WTC11 (cell line): ENCODE data around the gene CILP2. TPM values are rescaled to one million over a fixed set of nuclear protein-coding genes. Genes with fewer than 3 reads are reported as not detected.
A peak's percentile ranks its signal among the peaks of the same experiment; 100 is the strongest.

Experiments
- ATAC-seq: fragments of 200-7000 bp; cut with Tn5 transposase; 2 replicates; pipeline ENCODE4 v1.10.0; 2021; ENCODE audit warnings: mild to moderate bottlenecking, moderate library complexity
- CTCF ChIA-PET: fragments of 300-600 bp; sonication (Branson Sonifier 250); formaldehyde crosslinking; loops from one replicate; lab custom pipeline; 2021; ENCODE audit warnings: antibody characterized with exemption; lab: Charles Lee
- POLR2A ChIA-PET: fragments of 350-600 bp; sonication (Branson Sonifier 250); formaldehyde crosslinking; loops from one replicate; lab custom pipeline; 2021; ENCODE audit warnings: antibody characterized with exemption; lab: Charles Lee
- DNase-seq: peaks from one replicate; pipeline ENCODE4 v3.0.0; 2021; ENCODE audit warnings: low spot score
- H3K27ac Mint-ChIP-seq: 2 replicates; pipeline ENCODE4 v1.8.0; 2021; ENCODE audit warnings: mixed read lengths
- H3K27me3 Mint-ChIP-seq: 2 replicates; pipeline ENCODE4 v1.8.0; 2021; ENCODE audit warnings: low read depth, mild to moderate bottlenecking, moderate library complexity, mixed read lengths
- H3K36me3 Mint-ChIP-seq: 2 replicates; pipeline ENCODE4 v1.8.0; 2021; ENCODE audit warnings: mixed read lengths
- H3K4me1 Mint-ChIP-seq: 2 replicates; pipeline ENCODE4 v1.8.0; 2022; ENCODE audit warnings: mixed read lengths
- H3K4me3 Mint-ChIP-seq: 2 replicates; pipeline ENCODE4 v1.8.0; 2021; ENCODE audit warnings: mild to moderate bottlenecking, moderate library complexity, mixed read lengths
- H3K9me3 Mint-ChIP-seq: 2 replicates; pipeline ENCODE4 v1.8.0; 2021; ENCODE audit warnings: mixed read lengths
- AFF4 ChIP-seq: sonication (generic); formaldehyde crosslinking; IDR thresholded peaks from 2 replicates; pipeline ENCODE4 v1.8.1; 2023; ENCODE audit warnings: mild to moderate bottlenecking, missing genetic modification reagents, borderline replicate concordance
- ARID4B ChIP-seq: sonication (generic); formaldehyde crosslinking; IDR thresholded peaks from 2 replicates; pipeline ENCODE4 v1.8.0; 2023; ENCODE audit warnings: missing genetic modification reagents, mild to moderate bottlenecking, borderline replicate concordance
- ATF3 ChIP-seq: sonication (generic); formaldehyde crosslinking; conservative IDR thresholded peaks from 2 replicates; pipeline ENCODE4 v1.8.1; 2022; ENCODE audit warnings: mild to moderate bottlenecking, missing genetic modification reagents
- CREB1 ChIP-seq: sonication (generic); formaldehyde crosslinking; IDR thresholded peaks from 2 replicates; pipeline ENCODE4 v1.8.0; 2023; ENCODE audit warnings: mild to moderate bottlenecking, missing genetic modification reagents
- CREM ChIP-seq: sonication (generic); formaldehyde crosslinking; IDR thresholded peaks from 2 replicates; pipeline ENCODE4 v1.8.1; 2022; ENCODE audit warnings: mild to moderate bottlenecking, missing genetic modification reagents, moderate library complexity
- ELF4 ChIP-seq: sonication (generic); formaldehyde crosslinking; IDR thresholded peaks from 2 replicates; pipeline ENCODE4 v1.8.1; 2022; ENCODE audit warnings: low read depth, mild to moderate bottlenecking, moderate library complexity, missing genetic modification reagents
- ERG ChIP-seq: fragments of 250-450 bp; sonication (Bioruptor Pico); IDR thresholded peaks from 2 replicates; pipeline ENCODE4 v1.8.0; 2021; ENCODE audit warnings: mild to moderate bottlenecking
- FOXJ3 ChIP-seq: sonication (generic); formaldehyde crosslinking; IDR thresholded peaks from 2 replicates; pipeline ENCODE4 v1.9.0; 2021; ENCODE audit warnings: missing genetic modification reagents, mild to moderate bottlenecking, borderline replicate concordance
- GTF2I ChIP-seq: fragments of 250-450 bp; sonication (Bioruptor Pico); conservative IDR thresholded peaks from 2 replicates; pipeline ENCODE4 v1.4.0; 2021; ENCODE audit warnings: mild to moderate bottlenecking
- HMGA2 ChIP-seq: fragments of 250-450 bp; sonication (Bioruptor Pico); IDR thresholded peaks from 2 replicates; pipeline ENCODE4 v1.4.0; 2021; ENCODE audit warnings: mild to moderate bottlenecking, moderate library complexity
- MAX ChIP-seq: sonication (generic); formaldehyde crosslinking; IDR thresholded peaks from 2 replicates; pipeline ENCODE4 v1.8.0; 2022; ENCODE audit warnings: mild to moderate bottlenecking, missing genetic modification reagents
- NFE2L1 ChIP-seq: sonication (generic); formaldehyde crosslinking; IDR thresholded peaks from 2 replicates; pipeline ENCODE4 v1.8.1; 2023; ENCODE audit warnings: missing genetic modification reagents
- NR1H2 ChIP-seq: sonication (generic); formaldehyde crosslinking; IDR thresholded peaks from 2 replicates; pipeline ENCODE4 v1.9.0; 2021; ENCODE audit warnings: mild to moderate bottlenecking, moderate library complexity, missing genetic modification reagents
- RELA ChIP-seq: sonication (generic); formaldehyde crosslinking; IDR thresholded peaks from 2 replicates; pipeline ENCODE4 v1.8.1; 2022; ENCODE audit warnings: missing genetic modification reagents, mild to moderate bottlenecking, borderline replicate concordance
- USF1 ChIP-seq: sonication (generic); formaldehyde crosslinking; IDR thresholded peaks from 2 replicates; pipeline ENCODE4 v1.8.0; 2022; ENCODE audit warnings: mild to moderate bottlenecking, missing genetic modification reagents
- ZBTB43 ChIP-seq: sonication (generic); formaldehyde crosslinking; IDR thresholded peaks from 2 replicates; pipeline ENCODE4 v1.8.1; 2023; ENCODE audit warnings: mild to moderate bottlenecking, missing genetic modification reagents
- ZNF121 ChIP-seq: sonication (generic); formaldehyde crosslinking; IDR thresholded peaks from 2 replicates; pipeline ENCODE4 v1.8.0; 2023; ENCODE audit warnings: missing genetic modification reagents
- ZNF423 ChIP-seq: fragments of 250-450 bp; sonication (Bioruptor Pico); IDR thresholded peaks from 2 replicates; pipeline ENCODE4 v2.1.2; 2022; ENCODE audit warnings: mild to moderate bottlenecking, moderate library complexity
- ZNF425 ChIP-seq: fragments of 250-450 bp; sonication (Bioruptor Pico); conservative IDR thresholded peaks from 2 replicates; pipeline ENCODE4 v1.9.0; 2021; ENCODE audit warnings: mild to moderate bottlenecking
- total RNA-seq: library from RNA; stranded (reverse); gene quantifications from 3 replicates; pipeline ENCODE4 v1.2.3, GENCODE V29; 2021

The CILP2 gene
- total RNA-seq, 1 experiment from 2014 or later, result 7.9 TPM

GRCh38 chr19:19537075-19538048 is 703 bp upstream of the CILP2 start:
- no peak for TF ChIP-seq ZNF423 (CRISPR knock-in tag)
- no peak for TF ChIP-seq ZNF425 (CRISPR knock-in tag)
- TF ChIP-seq ATF3, result no peak
- peak; percentile 91 for TF ChIP-seq ZNF121 (CRISPR knock-in tag)
- TF ChIP-seq GTF2I, result peak; percentile 93
- no peak for TF ChIP-seq CREM
- no peak for TF ChIP-seq ERG (CRISPR knock-in tag)
- ChIA-PET POLR2A (interaction anchor here (0.6 kb wide), 1 partner anchor 628 kb away, joined by 3 read pairs; no protein-coding TSS in a partner anchor), CTCF (interaction anchor here (1.0 to 14.4 kb wide), 4 partner anchors 16 to 106 kb away, joined by 3 to 408 read pairs (median 5); partner anchors contain the start of genes GMIP and LPAR2)
- Mint-ChIP-seq H3K27me3 (peaks cover 36% of the 10 kb centered on the region), H3K27ac (no peak overlapping the region), H3K4me3 (peak overlapping the region; percentile 52), H3K4me1 (peaks cover 15% of the 10 kb centered on the region), H3K9me3 (no peaks in the 10 kb centered on the region), H3K36me3 (no peaks in the 10 kb centered on the region)
- DNase-seq, result peak; percentile 11
- ATAC-seq, result no peak

GRCh38 chr19:19538785-19539166 is 711 bp downstream of the CILP2 start:
- POLR2A ChIA-PET, result no interaction called here
- no peaks in the 10 kb centered on the region for H3K36me3 Mint-ChIP-seq
- H3K4me3 Mint-ChIP-seq, result peak overlapping the region; percentile 69
- no peak overlapping the region for H3K27ac Mint-ChIP-seq
- H3K27me3 Mint-ChIP-seq, result peaks cover 36% of the 10 kb centered on the region
- peak; percentile 22 for DNase-seq
- CTCF ChIA-PET, result interaction anchor here (1.4 to 14.4 kb wide), 2 partner anchors 15 to 105 kb away, joined by 3 to 408 read pairs; partner anchors contain the start of gene GMIP
- no peak for ATAC-seq
- peaks cover 13% of the 10 kb centered on the region for H3K4me1 Mint-ChIP-seq
- no peaks in the 10 kb centered on the region for H3K9me3 Mint-ChIP-seq
- TF ChIP-seq ZNF121 (CRISPR knock-in tag) (no peak), NR1H2 (CRISPR knock-in tag) (no peak), AFF4 (CRISPR knock-in tag) (no peak), USF1 (CRISPR knock-in tag) (no peak), CREB1 (CRISPR knock-in tag) (no peak), NFE2L1 (CRISPR knock-in tag) (no peak), ARID4B (no peak), RELA (CRISPR knock-in tag) (no peak), ZBTB43 (CRISPR knock-in tag) (no peak), HMGA2 (CRISPR knock-in tag) (no peak), FOXJ3 (no peak), MAX (no peak), ELF4 (CRISPR knock-in tag) (no peak)
